ENCODE measurements around the gene NDOR1.

NDOR1 gene

GRCh38 chr9:137245450-137246421 is 40.2 kb downstream of the NDOR1 start:
- H2BK15ac ChIP-seq (ENCODE audit: low read length) = no peak overlapping the region
- WGBS, 2 donors (ENCODE audit: extremely low coverage in 2 of 2, insufficient read length in 2 of 2, insufficient replicate concordance in 1 of 2) = no CpG with 5 or more reads among the region's 25 CpGs
- no peak overlapping the region for H4K8ac ChIP-seq (ENCODE audit: low read depth, low read length)
- H3K14ac ChIP-seq (ENCODE audit: low read length) = peak overlapping the region; percentile 63
- no peak overlapping the region for H3K27ac ChIP-seq (replicated peaks; ENCODE audit: low read length)
- H3K18ac ChIP-seq (ENCODE audit: low read length) = peak overlapping the region; percentile 27
- H2AK5ac ChIP-seq (ENCODE audit: low read depth, low read length) = peak overlapping the region; percentile 61
- H2AFZ ChIP-seq (ENCODE audit: low read length) = no peak overlapping the region
- no peak overlapping the region for H3K4ac ChIP-seq (ENCODE audit: low read length)
- peak overlapping the region in 1 of 2 donors; percentile 35 for H3K4me3 ChIP-seq (ENCODE audit: low read length in 2 of 2)
- peak overlapping the region; percentile 75 for H3K23ac ChIP-seq (ENCODE audit: low read depth, low read length, poor library complexity)
- peak overlapping the region; percentile 74 for H2BK120ac ChIP-seq (ENCODE audit: low read depth, low read length)
- H3K4me2 ChIP-seq (ENCODE audit: insufficient read depth, low read length, poor library complexity, severe bottlenecking) = no peak overlapping the region
- peaks cover 17% of the 10 kb centered on the region for H3K79me1 ChIP-seq (ENCODE audit: low read depth, low read length)
- peaks cover 19 to 27% of the 10 kb centered on the region in 2 donors for H3K36me3 ChIP-seq (replicated peaks in 1 of 2; ENCODE audit: control insufficient read depth in 2 of 2, insufficient read depth in 2 of 2, low read length in 2 of 2)
- no peak for DNase-seq (ENCODE audit: low spot score)
- peaks cover 0 to 2% (median 0%) of the 10 kb centered on the region in 3 experiments for H3K27me3 ChIP-seq (ENCODE audit: control insufficient read depth in 3 of 3, insufficient read depth in 3 of 3, low read depth in 1 of 3, low read length in 3 of 3)
- peaks cover 15 to 25% of the 10 kb centered on the region in 2 donors for H3K4me1 ChIP-seq (ENCODE audit: control insufficient read depth in 2 of 2, insufficient read depth in 1 of 2, low read depth in 1 of 2, low read length in 2 of 2)
- peak overlapping the region; percentile 12 for H3K9ac ChIP-seq (ENCODE audit: low read depth, low read length, poor library complexity)
- H2BK12ac ChIP-seq (ENCODE audit: low read length) = peak overlapping the region; percentile 63
- no peaks in the 10 kb centered on the region for H3K9me3 ChIP-seq (replicated peaks in 1 of 2; ENCODE audit: control insufficient read depth in 2 of 2, insufficient read depth in 1 of 2, low read depth in 1 of 2, low read length in 2 of 2)
- H2BK5ac ChIP-seq (ENCODE audit: low read length) = no peak overlapping the region
- H4K91ac ChIP-seq (ENCODE audit: low read depth, low read length, poor library complexity) = no peak overlapping the region

- Histone ChIP-seq H3K79me1 (ENCODE audit: low read depth, low read length) (peaks cover 10% of the 10 kb centered on the region), H3K4me3 (ENCODE audit: low read length in 2 of 2) (no peak overlapping the region), H3K27ac (replicated peaks; ENCODE audit: low read length) (no peak overlapping the region), H2BK15ac (ENCODE audit: low read length) (peak overlapping the region; percentile 84), H2BK120ac (ENCODE audit: low read depth, low read length) (no peak overlapping the region), H4K91ac (ENCODE audit: low read depth, low read length, poor library complexity) (peak overlapping the region; percentile 28), H2AFZ (ENCODE audit: low read length) (peak overlapping the region; percentile 66), H3K4ac (ENCODE audit: low read length) (no peak overlapping the region), H2BK5ac (ENCODE audit: low read length) (peak overlapping the region; percentile 88), H2BK12ac (ENCODE audit: low read length) (peak overlapping the region; percentile 90), H3K4me1 (ENCODE audit: control insufficient read depth in 2 of 2, insufficient read depth in 1 of 2, low read depth in 1 of 2, low read length in 2 of 2) (peaks cover 15 to 38% of the 10 kb centered on the region in 2 donors), H2AK5ac (ENCODE audit: low read depth, low read length) (peak overlapping the region; percentile 95), H3K14ac (ENCODE audit: low read length) (no peak overlapping the region), H3K36me3 (replicated peaks in 1 of 2; ENCODE audit: control insufficient read depth in 2 of 2, insufficient read depth in 2 of 2, low read length in 2 of 2) (peaks cover 16 to 20% of the 10 kb centered on the region in 2 donors), H3K9ac (ENCODE audit: low read depth, low read length, poor library complexity) (no peak overlapping the region), H3K4me2 (ENCODE audit: insufficient read depth, low read length, poor library complexity, severe bottlenecking) (peak overlapping the region; percentile 12), H3K9me3 (replicated peaks in 1 of 2; ENCODE audit: control insufficient read depth in 2 of 2, insufficient read depth in 1 of 2, low read depth in 1 of 2, low read length in 2 of 2) (no peaks in the 10 kb centered on the region), H4K8ac (ENCODE audit: low read depth, low read length) (no peak overlapping the region), H3K23ac (ENCODE audit: low read depth, low read length, poor library complexity) (peak overlapping the region; percentile 11), H3K27me3 (ENCODE audit: control insufficient read depth in 3 of 3, insufficient read depth in 3 of 3, low read depth in 1 of 3, low read length in 3 of 3) (peaks cover 0 to 2% (median 0%) of the 10 kb centered on the region in 3 experiments), H3K18ac (ENCODE audit: low read length) (peak overlapping the region; percentile 75)
- no peak for DNase-seq (ENCODE audit: low spot score)
- no CpG with 5 or more reads among the region's 20 CpGs for WGBS, 2 donors (ENCODE audit: extremely low coverage in 2 of 2, insufficient read length in 2 of 2, insufficient replicate concordance in 1 of 2)
Observed at GRCh38 chr9:137247135-137247915, 41.8 kb downstream of the NDOR1 start.

- peak overlapping the region; percentile 75 for H3K18ac ChIP-seq (ENCODE audit: low read length)
- H3K23ac ChIP-seq (ENCODE audit: low read depth, low read length, poor library complexity) = peak overlapping the region; percentile 11
- no peak overlapping the region for H3K14ac ChIP-seq (ENCODE audit: low read length)
- peaks cover 6% of the 10 kb centered on the region for H3K79me1 ChIP-seq (ENCODE audit: low read depth, low read length)
- no peak overlapping the region for H3K27ac ChIP-seq (replicated peaks; ENCODE audit: low read length)
- H2BK12ac ChIP-seq (ENCODE audit: low read length) = peak overlapping the region; percentile 90
- H3K36me3 ChIP-seq (replicated peaks in 1 of 2; ENCODE audit: control insufficient read depth in 2 of 2, insufficient read depth in 2 of 2, low read length in 2 of 2) = peaks cover 11 to 14% of the 10 kb centered on the region in 2 donors
- H3K4me3 ChIP-seq (ENCODE audit: low read length in 2 of 2) = no peak overlapping the region
- DNase-seq (ENCODE audit: low spot score) = no peak
- WGBS, 2 donors (ENCODE audit: extremely low coverage in 2 of 2, insufficient read length in 2 of 2, insufficient replicate concordance in 1 of 2) = no CpG with 5 or more reads among the region's 6 CpGs
- H3K4ac ChIP-seq (ENCODE audit: low read length) = no peak overlapping the region
- peak overlapping the region; percentile 95 for H2AK5ac ChIP-seq (ENCODE audit: low read depth, low read length)
- peak overlapping the region; percentile 84 for H2BK15ac ChIP-seq (ENCODE audit: low read length)
- H2AFZ ChIP-seq (ENCODE audit: low read length) = no peak overlapping the region
- no peak overlapping the region for H3K4me2 ChIP-seq (ENCODE audit: insufficient read depth, low read length, poor library complexity, severe bottlenecking)
- H2BK5ac ChIP-seq (ENCODE audit: low read length) = no peak overlapping the region
- H3K4me1 ChIP-seq (ENCODE audit: control insufficient read depth in 2 of 2, insufficient read depth in 1 of 2, low read depth in 1 of 2, low read length in 2 of 2) = peaks cover 10 to 37% of the 10 kb centered on the region in 2 donors
- H2BK120ac ChIP-seq (ENCODE audit: low read depth, low read length) = no peak overlapping the region
- H3K9me3 ChIP-seq (replicated peaks in 1 of 2; ENCODE audit: control insufficient read depth in 2 of 2, insufficient read depth in 1 of 2, low read depth in 1 of 2, low read length in 2 of 2) = no peaks in the 10 kb centered on the region
- no peak overlapping the region for H4K8ac ChIP-seq (ENCODE audit: low read depth, low read length)
- peak overlapping the region; percentile 28 for H4K91ac ChIP-seq (ENCODE audit: low read depth, low read length, poor library complexity)
- H3K27me3 ChIP-seq (ENCODE audit: control insufficient read depth in 3 of 3, insufficient read depth in 3 of 3, low read depth in 1 of 3, low read length in 3 of 3) = peaks cover 0 to 2% (median 0%) of the 10 kb centered on the region in 3 experiments
- no peak overlapping the region for H3K9ac ChIP-seq (ENCODE audit: low read depth, low read length, poor library complexity)
Observed at GRCh38 chr9:137247916-137248175, 42.3 kb downstream of the NDOR1 start.

Measured in neuronal stem cell (in vitro differentiated cells).